Activated CD4-positive, CD25-positive, alpha-beta regulatory T cell treated with anti-CD3 and anti-CD28 coated beads, Interleukin-2, amount 50 U/mL, for 16 hours (primary cell): ENCODE measurements around the gene SLC45A3.

Experiments
- DNase-seq: peaks from one replicate; pipeline ENCODE4 v3.0.0-alpha.2; 2020; ENCODE audit warnings: low read depth, low spot score

SLC45A3 gene

GRCh38 chr1:205700865-205701401 lies 20.6 kb upstream of the SLC45A3 start:
- DNase-seq: no peak

- DNase-seq: no peak
Observed at GRCh38 chr1:205699416-205699815, 19.1 kb upstream of the SLC45A3 start.

DNA sequence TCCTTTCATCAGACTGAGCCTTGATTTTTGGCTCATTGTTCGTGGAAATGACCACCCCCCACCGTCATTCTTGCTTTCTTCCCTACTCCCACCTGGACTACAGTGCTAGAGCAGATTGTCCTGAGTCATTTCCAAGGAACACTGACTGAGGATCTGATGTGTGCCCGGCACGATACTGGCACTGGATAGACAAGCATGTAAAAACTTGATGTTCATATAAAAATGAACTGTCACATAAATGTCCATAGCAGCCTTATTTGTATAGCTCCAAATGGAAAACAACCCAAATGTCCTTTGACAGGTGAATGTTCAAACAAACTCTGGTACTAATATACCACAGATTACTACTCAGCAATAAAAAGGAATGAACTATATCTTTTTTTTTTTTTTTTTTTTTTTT lies 18.6 kb upstream of the SLC45A3 start:
- DNase-seq: no peak

DNA sequence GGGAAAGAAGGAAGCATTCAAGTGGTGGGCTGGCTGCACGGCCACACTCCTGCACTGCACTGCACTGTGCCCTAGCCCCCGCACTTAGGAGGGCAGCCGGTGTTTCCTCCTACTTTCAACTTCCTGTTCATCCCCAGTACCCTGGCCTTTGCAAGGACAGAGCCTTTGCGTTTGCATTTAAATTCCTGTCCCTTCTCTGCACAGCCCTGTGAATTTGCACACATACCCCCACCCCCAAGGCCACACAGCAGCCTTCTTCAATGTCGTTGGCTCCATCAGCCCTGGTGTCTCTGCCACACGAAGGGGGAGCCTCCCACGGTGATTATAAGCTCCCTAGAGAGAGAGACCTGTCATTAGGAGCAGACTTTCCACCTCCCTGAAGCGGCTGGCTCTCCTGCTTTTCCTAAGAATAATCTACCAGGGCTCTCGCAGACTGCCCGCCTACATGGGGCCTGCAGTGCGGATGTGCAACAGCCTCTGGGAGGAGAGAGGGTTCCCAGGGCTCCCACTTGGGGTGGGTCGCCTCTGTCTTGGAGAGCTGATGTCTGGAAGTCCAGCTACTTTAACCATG lies 13.2 kb upstream of the SLC45A3 start:
- DNase-seq: no peak

- no peak for DNase-seq
Observed at GRCh38 chr1:205692423-205692822, 12.1 kb upstream of the SLC45A3 start.

- DNase-seq: no peak
Observed at GRCh38 chr1:205690122-205690756, 9.9 kb upstream of the SLC45A3 start.

GRCh38 chr1:205689479-205689878 lies 9.2 kb upstream of the SLC45A3 start:
- no peak for DNase-seq

GRCh38 chr1:205688171-205689080 lies 8.1 kb upstream of the SLC45A3 start:
- no peak for DNase-seq

DNA sequence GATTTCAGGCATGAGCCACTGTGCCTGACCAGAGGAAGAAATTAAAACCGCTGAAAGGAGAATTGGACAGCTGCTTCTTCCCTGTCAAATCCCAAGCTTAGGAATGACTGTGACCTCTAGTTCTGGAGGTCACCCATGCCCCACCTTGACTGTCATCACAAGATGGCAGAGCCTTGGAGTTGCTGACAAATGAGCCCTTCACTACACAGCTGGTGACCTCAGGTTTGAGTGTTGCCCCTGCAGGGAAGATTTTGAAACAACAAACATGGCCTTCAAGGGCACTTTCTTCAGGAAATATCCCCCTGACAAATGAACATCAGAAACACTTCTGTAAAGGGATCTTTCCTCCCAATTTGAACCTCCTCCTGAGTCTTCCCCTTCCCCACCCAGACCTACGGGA lies 6.9 kb upstream of the SLC45A3 start:
- no peak for DNase-seq

DNA sequence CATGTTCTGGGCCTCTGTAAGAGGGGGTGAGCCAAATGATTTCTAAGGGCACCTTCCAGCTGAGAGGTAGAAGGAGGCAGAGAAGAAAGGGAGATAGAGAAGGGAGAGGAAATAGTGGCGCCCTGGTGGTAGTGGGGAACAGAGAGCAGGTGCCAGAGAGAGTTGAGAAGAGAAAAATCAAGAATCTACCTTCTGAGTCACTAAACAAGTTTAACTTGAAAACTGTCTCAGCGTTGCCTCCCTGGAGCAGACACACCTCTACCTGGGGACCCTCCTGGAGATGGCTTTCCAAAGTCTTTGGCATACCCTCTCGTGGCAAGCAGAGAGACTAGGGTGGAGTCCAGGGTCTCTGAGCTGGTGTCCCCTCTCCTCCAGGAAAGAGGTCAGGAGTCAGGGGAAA lies 1.1 kb upstream of the SLC45A3 start:
- DNase-seq: no peak

DNA sequence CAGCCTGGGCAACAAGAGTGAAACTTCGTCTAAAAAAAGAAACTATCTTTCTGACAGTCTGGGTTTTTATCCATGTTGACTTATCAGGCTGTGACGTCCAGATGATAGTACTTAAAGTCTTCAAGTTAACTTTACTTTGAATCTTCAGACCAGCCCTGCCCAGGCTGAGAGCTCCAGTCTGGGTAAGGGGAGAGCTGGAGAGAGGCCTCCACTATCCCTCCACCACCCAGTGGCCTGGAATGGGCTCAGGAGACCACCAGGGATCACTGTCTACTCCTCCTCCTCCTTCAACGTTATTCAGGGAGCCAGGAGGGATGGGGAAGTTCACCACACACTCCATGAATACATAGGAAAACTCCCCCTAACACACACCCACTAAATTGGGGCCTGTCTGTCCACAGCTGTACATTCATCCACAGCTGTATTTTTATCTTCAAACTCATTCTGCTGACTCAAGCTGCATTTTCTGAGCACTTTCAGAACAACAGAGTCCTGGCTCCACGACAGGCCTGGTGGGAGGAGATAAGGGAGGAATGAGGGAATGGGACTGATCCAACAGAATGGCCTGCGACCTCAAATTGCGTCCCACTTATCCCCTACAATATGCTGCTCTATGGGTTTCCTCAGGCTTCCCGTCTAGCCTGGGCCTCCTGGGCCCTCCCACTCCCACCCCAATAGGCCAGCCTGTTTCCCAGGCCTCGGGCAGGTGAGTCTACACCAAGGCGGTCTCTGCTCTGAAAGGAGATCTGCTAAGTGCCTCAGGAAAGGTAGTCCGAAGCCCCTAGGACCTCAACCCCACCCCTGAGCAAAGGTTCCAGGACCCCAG lies 1.8 kb downstream of the SLC45A3 start:
- no peak for DNase-seq

- no peak for DNase-seq
Observed at GRCh38 chr1:205677167-205677566, 3.1 kb downstream of the SLC45A3 start.

DNA sequence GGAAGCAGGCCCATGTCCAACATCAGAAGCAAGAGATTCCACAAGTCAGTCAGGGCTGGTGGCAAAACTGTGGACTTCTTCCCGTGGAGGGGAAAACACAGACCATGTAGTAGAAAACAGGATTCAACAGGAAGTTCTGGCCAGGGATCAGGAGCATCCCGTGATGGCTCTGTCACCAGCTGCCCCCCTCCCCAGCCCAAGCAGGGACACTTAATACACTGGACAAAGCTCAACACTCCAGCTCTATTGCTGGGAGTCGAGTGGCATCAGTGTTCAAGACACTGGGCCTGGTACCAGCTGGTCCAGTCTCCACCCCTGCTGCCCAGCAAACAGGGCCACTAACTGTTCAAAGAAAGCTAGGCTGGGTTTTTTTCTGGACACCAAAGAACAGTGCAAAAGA lies 3.7 kb downstream of the SLC45A3 start:
- DNase-seq: no peak

GRCh38 chr1:205676002-205676401 lies 4.3 kb downstream of the SLC45A3 start:
- DNase-seq: no peak

DNA sequence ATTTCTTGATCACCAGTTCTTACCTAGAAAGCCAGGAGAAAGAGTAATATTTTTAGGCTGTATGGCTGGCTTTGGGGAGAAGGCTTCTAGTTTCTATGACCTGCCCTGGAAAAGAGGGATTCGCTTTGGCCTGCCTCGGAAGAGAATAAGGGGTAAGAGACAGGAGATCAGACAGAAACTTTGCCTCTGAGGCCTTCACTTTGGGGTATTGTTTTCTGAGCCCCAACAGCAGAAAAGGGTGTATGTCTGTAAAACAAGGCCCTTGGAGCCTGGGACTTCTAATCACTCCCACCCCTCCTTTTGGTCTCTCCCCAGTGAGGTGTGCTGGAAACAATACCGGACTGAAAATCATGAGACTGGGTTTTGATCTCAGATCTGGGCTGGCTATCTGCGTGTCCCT lies 5.1 kb downstream of the SLC45A3 start:
- DNase-seq: no peak

GRCh38 chr1:205672970-205673369 lies 7.3 kb downstream of the SLC45A3 start:
- no peak for DNase-seq

DNA sequence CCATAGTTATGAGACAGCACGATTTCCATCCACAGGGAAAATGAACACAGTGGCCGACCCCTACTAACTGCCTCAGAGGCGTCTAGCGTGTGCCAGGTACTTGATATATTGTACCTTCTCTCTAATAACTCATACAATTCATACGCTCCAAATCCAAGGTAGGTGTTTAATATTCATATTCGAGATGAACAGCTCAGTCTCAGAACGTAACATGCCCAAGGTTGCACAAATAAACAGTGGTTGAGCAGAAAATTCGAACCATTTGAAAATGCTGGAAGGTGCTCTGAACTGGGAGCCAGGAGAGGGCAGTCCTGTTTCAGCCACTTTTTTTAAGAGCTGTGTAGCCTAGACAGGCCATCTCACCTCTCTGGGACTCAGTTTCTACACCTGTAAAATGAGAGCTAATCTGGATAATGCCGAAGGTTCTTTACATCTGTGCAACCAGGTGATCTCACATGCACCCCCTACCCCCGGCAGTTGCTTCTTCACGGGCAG lies 7.9 kb downstream of the SLC45A3 start:
- no peak for DNase-seq

GRCh38 chr1:205670611-205671430 lies 9.5 kb downstream of the SLC45A3 start:
- DNase-seq: no peak

DNA sequence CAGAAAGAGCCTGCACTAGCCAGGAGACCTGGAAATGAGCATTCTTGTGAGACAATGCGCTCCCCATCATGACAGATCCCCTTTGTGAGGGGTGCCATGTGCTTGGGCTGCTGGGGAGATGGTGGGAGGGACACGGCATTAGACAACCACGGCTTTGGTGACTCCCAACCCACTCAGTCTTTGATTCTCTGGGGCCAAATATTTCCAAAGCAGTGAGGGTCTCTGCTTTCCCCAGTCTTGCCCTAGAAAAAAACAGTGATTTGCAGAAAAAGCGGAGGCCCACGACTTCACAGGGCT lies 10.2 kb downstream of the SLC45A3 start:
- no peak for DNase-seq

DNA sequence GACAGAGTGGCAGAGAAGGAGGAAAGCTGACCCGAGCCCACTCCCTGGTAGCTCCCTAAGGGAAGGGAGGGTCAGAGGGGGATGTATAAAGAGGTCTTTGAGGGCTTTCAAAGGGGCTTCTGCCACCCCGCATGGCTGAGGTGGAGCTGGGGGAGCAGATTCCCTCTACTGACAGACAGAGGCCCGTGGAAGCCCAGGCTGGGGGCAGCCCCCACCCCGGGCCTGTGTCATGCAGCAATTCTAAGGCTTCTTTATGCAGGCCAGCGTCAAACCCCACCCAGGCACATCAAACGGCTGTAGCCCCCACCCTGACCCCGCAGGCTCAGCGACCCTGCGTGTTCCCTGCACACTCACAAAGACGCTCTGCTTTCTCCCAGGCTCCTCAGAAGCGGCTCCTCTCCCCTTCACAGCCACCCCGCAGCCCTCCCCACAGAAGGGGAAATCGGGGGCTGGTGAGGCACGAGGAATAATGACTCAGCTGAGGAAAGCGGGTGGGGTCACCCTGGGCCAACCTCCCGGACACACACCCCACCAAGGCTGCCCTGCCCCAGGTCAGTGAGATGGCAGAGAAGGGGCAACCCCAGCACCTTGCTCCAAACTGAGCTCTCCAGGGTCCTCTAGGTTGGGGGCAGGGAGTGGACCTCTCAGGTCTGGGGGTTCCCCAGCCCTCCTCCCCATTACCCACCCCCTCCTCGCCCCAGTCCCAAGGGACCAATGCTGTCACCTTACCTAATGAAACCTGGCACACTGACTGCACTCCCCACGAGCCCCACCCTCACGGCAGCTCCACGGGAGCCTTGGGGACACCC lies 10.8 kb downstream of the SLC45A3 start:
- no peak for DNase-seq
